Measurements from ENCODE around the gene COA5. TPM values are rescaled to one million over a fixed set of nuclear protein-coding genes. Genes with fewer than 3 reads are reported as not detected.

The COA5 gene
- total and polyA plus RNA-seq, 2 experiments from 2014 or later, result 48.8 to 58.4 TPM

DNA sequence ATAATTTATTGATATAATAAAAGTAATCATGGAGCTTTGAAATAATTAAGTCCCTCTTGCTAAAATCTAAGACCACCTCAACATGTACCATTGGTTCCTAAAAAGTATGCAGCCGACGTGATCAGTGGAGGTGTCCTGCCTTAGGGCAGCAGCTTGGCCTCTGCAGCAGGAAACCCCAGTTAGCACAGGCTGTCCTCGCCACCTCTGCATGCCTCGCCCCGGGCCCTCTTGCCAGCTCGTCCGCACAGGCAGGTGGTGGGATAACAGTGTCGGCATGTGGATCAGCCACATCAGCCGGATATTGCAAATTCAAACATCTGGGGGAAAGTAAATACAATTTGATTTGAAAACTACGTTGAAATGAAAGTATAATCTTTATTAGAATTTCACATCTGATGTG, 22.9 kb downstream of the COA5 start:
- no peaks in the 10 kb centered on the region for H3K9me2 ChIP-seq (replicated peaks; ENCODE audit: insufficient read depth)
- no peaks in the 10 kb centered on the region for H3K9me3 ChIP-seq (ENCODE audit: low read depth)
- H3K27me3 ChIP-seq, result no peaks in the 10 kb centered on the region
- H3K36me3 ChIP-seq (replicated peaks; ENCODE audit: insufficient read depth, low read depth), result no peaks in the 10 kb centered on the region
- 94% methylated on average over 10 of the region's 10 CpGs for WGBS (ENCODE audit: low lambda C conversion rate, missing lambda C conversion rate)
- no peak overlapping the region for H3K4me2 ChIP-seq
- no peaks in the 10 kb centered on the region for H4K20me1 ChIP-seq (ENCODE audit: insufficient read depth, poor library complexity, severe bottlenecking)
- no peak for DNase-seq (ENCODE audit: low spot score)
- no peak overlapping the region for H3K4me3 ChIP-seq
- H3K4me1 ChIP-seq (ENCODE audit: insufficient read depth), result peaks cover 12% of the 10 kb centered on the region
- TF ChIP-seq, protein P1, sequence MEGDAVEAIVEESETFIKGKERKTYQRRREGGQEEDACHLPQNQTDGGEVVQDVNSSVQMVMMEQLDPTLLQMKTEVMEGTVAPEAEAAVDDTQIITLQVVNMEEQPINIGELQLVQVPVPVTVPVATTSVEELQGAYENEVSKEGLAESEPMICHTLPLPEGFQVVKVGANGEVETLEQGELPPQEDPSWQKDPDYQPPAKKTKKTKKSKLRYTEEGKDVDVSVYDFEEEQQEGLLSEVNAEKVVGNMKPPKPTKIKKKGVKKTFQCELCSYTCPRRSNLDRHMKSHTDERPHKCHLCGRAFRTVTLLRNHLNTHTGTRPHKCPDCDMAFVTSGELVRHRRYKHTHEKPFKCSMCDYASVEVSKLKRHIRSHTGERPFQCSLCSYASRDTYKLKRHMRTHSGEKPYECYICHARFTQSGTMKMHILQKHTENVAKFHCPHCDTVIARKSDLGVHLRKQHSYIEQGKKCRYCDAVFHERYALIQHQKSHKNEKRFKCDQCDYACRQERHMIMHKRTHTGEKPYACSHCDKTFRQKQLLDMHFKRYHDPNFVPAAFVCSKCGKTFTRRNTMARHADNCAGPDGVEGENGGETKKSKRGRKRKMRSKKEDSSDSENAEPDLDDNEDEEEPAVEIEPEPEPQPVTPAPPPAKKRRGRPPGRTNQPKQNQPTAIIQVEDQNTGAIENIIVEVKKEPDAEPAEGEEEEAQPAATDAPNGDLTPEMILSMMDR (IDR thresholded peaks at IDR 0.05; ENCODE audit: poor library complexity), result no peak
- TF ChIP-seq EZH2 (IDR thresholded peaks at IDR 0.05; ENCODE audit: borderline replicate concordance), result no peak
- TF ChIP-seq EZH2phosphoT487 (IDR thresholded peaks at IDR 0.05; ENCODE audit: low read depth, severe bottlenecking, unreplicated experiment), result no peak
- no peak overlapping the region for H3K27ac ChIP-seq
- no peaks in the 10 kb centered on the region for H3K79me2 ChIP-seq
- no peak overlapping the region for H2AFZ ChIP-seq

DNA sequence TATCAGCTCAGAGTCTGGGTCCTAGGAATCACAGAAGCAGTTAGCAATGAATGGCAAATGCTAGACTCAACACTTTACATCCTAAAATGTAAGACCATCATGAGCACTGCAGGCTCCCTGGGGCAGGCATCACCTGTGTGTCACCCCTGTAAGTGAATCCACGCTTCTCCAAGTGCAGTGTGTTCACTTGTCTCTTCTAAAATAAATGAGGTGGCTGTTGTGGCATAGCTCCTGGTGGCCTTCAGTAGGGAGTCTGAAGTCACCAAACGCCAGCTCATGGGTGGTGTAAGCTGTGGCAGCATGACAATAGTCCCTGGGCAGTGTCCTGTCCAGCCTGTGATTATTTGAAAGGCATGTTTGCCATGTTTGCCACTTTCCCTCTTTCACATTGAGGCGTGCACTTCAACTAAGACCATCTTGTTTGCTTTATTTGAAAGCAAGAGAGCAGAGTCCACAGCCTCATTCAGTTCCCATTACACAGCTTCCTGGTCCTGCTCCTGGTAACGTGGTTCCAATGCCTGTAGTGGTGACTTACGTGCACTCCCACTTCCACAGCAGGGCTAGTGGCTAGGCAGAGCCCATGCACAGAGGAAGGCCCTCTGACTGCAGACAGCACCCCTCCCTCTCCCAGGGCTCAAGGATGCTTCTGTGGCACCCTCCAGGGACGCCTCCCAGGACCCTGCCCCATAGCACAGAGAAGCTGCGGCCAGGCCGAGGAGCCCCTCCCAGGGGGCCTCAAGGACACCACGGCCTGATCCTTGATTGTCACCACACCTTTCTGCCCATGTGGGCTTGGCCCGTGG, 24.3 kb downstream of the COA5 start:
- peaks cover 12% of the 10 kb centered on the region for H3K4me1 ChIP-seq (ENCODE audit: insufficient read depth)
- peak overlapping the region; percentile 87 for H3K27ac ChIP-seq
- H3K9me2 ChIP-seq (replicated peaks; ENCODE audit: insufficient read depth), result no peaks in the 10 kb centered on the region
- H3K79me2 ChIP-seq, result no peaks in the 10 kb centered on the region
- peak; percentile 62 for DNase-seq (ENCODE audit: low spot score)
- peak overlapping the region; percentile 67 for H3K4me2 ChIP-seq
- no peaks in the 10 kb centered on the region for H4K20me1 ChIP-seq (ENCODE audit: insufficient read depth, poor library complexity, severe bottlenecking)
- H3K4me3 ChIP-seq, result no peak overlapping the region
- WGBS (ENCODE audit: low lambda C conversion rate, missing lambda C conversion rate), result 57% methylated on average over 10 of the region's 10 CpGs
- TF ChIP-seq, protein P1 (IDR thresholded peaks at IDR 0.05; ENCODE audit: poor library complexity), result no peak
- no peak for TF ChIP-seq EZH2 (IDR thresholded peaks at IDR 0.05; ENCODE audit: borderline replicate concordance)
- no peak for TF ChIP-seq EZH2phosphoT487 (IDR thresholded peaks at IDR 0.05; ENCODE audit: low read depth, severe bottlenecking, unreplicated experiment)
- H2AFZ ChIP-seq, result peak overlapping the region; percentile 6
- no peaks in the 10 kb centered on the region for H3K36me3 ChIP-seq (replicated peaks; ENCODE audit: insufficient read depth, low read depth)
- H3K27me3 ChIP-seq, result no peaks in the 10 kb centered on the region
- H3K9me3 ChIP-seq (ENCODE audit: low read depth), result no peaks in the 10 kb centered on the region

DNA sequence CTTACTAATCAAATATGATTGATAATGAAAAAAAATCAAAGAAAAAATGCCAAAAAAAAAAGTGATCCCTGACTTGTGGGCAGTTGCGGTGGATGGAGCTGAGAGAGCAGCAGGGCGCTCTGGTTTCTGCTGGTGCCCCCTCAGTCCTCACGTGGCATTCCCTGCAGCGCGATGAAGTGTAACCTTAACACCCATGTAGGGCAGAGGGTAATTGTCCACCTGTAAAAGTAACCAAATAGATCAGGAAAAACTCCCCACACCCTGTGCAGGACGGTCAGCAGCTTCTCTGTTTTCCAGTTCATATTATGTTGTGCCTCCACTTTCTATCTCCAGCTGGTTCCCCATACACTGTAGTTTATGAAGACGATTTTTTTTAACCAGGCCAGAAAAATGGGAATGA, 25.0 kb downstream of the COA5 start:
- no peaks in the 10 kb centered on the region for H3K9me3 ChIP-seq (ENCODE audit: low read depth)
- H3K36me3 ChIP-seq (replicated peaks; ENCODE audit: insufficient read depth, low read depth), result no peaks in the 10 kb centered on the region
- H3K27me3 ChIP-seq, result no peaks in the 10 kb centered on the region
- H3K4me3 ChIP-seq, result no peak overlapping the region
- no peaks in the 10 kb centered on the region for H3K9me2 ChIP-seq (replicated peaks; ENCODE audit: insufficient read depth)
- no peaks in the 10 kb centered on the region for H3K79me2 ChIP-seq
- no peaks in the 10 kb centered on the region for H4K20me1 ChIP-seq (ENCODE audit: insufficient read depth, poor library complexity, severe bottlenecking)
- peaks cover 12% of the 10 kb centered on the region for H3K4me1 ChIP-seq (ENCODE audit: insufficient read depth)
- no peak overlapping the region for H2AFZ ChIP-seq
- DNase-seq (ENCODE audit: low spot score), result no peak
- H3K27ac ChIP-seq, result peak overlapping the region; percentile 87
- WGBS (ENCODE audit: low lambda C conversion rate, missing lambda C conversion rate), result 92% methylated on average over 7 of the region's 7 CpGs
- no peak overlapping the region for H3K4me2 ChIP-seq
- TF ChIP-seq, protein P1 (IDR thresholded peaks at IDR 0.05; ENCODE audit: poor library complexity), result no peak
- TF ChIP-seq EZH2 (IDR thresholded peaks at IDR 0.05; ENCODE audit: borderline replicate concordance), result no peak
- no peak for TF ChIP-seq EZH2phosphoT487 (IDR thresholded peaks at IDR 0.05; ENCODE audit: low read depth, severe bottlenecking, unreplicated experiment)
